T-helper 22 cell (primary cell): ENCODE data around the gene SAMHD1.
"Not testable (repeated sequence)": the region's sequence is repeated elsewhere in the genome, so short reads cannot be mapped to it uniquely, and the experiment has no call there.

Source experiments
- DNase-seq: peaks from one replicate; pipeline ENCODE4 v3.0.0-alpha.2; 2020; ENCODE audit warnings: low read depth

Gene SAMHD1

GRCh38 chr20:36852187-36852586, 99.3 kb downstream of the SAMHD1 start:
- DNase-seq, result no peak

GRCh38 chr20:36851490-36851889, 100.0 kb downstream of the SAMHD1 start:
- DNase-seq, result no peak

GRCh38 chr20:36850759-36851158, 100.7 kb downstream of the SAMHD1 start:
- DNase-seq, result no peak

GRCh38 chr20:36849333-36850065, 102.0 kb downstream of the SAMHD1 start:
- DNase-seq, result no peak

DNA sequence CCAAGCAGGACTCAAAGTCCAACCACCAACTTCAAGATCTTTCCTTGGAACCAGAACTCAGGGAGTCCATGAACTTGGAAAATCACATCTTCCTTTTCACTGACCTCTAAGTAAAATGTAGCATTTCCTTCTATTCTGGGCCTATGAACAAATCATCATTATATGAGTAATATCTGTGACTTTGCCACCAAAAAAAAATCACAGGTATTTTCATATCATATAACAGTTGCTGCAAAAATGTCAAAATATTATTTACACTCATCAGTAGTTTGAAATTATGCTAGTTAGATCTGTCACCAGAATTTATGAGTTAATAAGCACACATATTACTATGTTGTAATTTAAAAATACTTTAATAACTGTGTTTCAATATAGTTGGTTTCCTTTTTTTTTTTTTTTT, 102.8 kb downstream of the SAMHD1 start:
- DNase-seq, result no peak

GRCh38 chr20:36848078-36848660, 103.3 kb downstream of the SAMHD1 start:
- no peak for DNase-seq

DNA sequence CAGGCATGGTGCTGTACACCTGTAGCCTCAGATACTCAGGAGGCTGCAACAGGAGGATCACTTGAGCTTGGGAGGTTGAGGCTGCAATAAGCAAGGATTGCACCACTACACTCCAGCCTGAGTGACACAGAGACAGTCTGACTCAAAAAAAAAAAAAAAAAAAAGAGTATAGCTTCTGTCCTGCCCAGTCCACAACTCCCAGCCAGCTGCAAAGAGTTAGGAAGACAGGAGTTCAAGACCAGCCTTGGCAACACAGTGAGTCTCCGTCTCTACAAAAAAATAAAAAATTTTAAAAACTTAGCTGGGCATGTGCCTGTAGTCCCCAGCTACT, 103.8 kb downstream of the SAMHD1 start:
- no peak for DNase-seq

GRCh38 chr20:36847009-36847709, 104.3 kb downstream of the SAMHD1 start:
- DNase-seq, result no peak

- no peak for DNase-seq
These were observed 106.1 kb downstream of the SAMHD1 start for GRCh38 chr20:36845288-36845971.

GRCh38 chr20:36841030-36841429, 110.5 kb downstream of the SAMHD1 start:
- DNase-seq, result not testable (repeated sequence)
